NB4 (cell line): Measurements from ENCODE around the gene ISG15.

Source experiments
- POLR2A ChIP-seq: IDR thresholded peaks from 2 replicates; pipeline ENCODE4 v1.6.1; 2011; ENCODE audit warnings: mild to moderate bottlenecking; ENCODE audit not compliant: insufficient read length; ENCODE audit errors: extremely low read depth
- TF ChIP-seq, protein P1 (sequence below): IDR thresholded peaks from one replicate; pipeline ENCODE4 v1.5.1; 2012; ENCODE audit warnings: low read depth, low read length
- TF ChIP-seq, protein P2 (sequence below): IDR thresholded peaks from 2 replicates; pipeline ENCODE4 v1.6.1; 2011; ENCODE audit warnings: low read depth, low read length

DNA sequence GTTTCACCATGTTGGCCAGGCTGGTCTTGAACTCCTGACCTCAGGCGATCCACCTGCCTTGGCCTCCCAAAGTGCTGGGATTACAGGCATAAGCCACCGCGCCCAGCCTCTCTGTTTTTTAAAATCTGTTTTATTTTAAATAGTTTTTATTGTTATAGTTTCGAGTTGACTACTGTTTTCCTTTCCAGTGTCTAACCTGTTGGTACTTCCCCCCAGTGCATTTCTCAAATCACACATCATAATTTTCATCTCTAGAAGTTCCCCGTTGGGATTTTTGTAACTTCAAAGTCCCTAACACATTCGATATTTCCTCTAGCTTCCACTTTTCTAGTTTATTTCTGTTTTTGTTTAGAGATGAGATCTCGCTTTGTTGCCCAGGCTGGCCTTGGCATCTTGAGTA is 20.9 kb upstream of the ISG15 start:
- TF ChIP-seq, protein P1, sequence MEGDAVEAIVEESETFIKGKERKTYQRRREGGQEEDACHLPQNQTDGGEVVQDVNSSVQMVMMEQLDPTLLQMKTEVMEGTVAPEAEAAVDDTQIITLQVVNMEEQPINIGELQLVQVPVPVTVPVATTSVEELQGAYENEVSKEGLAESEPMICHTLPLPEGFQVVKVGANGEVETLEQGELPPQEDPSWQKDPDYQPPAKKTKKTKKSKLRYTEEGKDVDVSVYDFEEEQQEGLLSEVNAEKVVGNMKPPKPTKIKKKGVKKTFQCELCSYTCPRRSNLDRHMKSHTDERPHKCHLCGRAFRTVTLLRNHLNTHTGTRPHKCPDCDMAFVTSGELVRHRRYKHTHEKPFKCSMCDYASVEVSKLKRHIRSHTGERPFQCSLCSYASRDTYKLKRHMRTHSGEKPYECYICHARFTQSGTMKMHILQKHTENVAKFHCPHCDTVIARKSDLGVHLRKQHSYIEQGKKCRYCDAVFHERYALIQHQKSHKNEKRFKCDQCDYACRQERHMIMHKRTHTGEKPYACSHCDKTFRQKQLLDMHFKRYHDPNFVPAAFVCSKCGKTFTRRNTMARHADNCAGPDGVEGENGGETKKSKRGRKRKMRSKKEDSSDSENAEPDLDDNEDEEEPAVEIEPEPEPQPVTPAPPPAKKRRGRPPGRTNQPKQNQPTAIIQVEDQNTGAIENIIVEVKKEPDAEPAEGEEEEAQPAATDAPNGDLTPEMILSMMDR = no peak
- TF ChIP-seq POLR2A = no peak
- TF ChIP-seq, protein P2, sequence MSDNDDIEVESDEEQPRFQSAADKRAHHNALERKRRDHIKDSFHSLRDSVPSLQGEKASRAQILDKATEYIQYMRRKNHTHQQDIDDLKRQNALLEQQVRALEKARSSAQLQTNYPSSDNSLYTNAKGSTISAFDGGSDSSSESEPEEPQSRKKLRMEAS = no peak
